Small intestine (tissue), 7 donors: ENCODE results near the gene MUC20. TPM values are rescaled to one million over a fixed set of nuclear protein-coding genes. Genes with fewer than 3 reads are reported as not detected.
A peak's percentile ranks its signal among the peaks of the same experiment; 100 is the strongest.
"Not testable (repeated sequence)": the region's sequence is repeated elsewhere in the genome, so short reads cannot be mapped to it uniquely, and the experiment has no call there.

Source experiments
- DNase-seq, 2 donors: peaks; one replicate each; pipeline versions ENCODE4 v3.0.0 to v3.0.0-alpha.2; 2013
- FAIRE-seq: peaks from 2 replicates; lab custom pipeline; 2012; peaks lifted over from hg19 to GRCh38; lab: Jason Lieb, UNC
- H3K27ac ChIP-seq, 3 donors: one replicate each; pipeline ENCODE4 v1.5.1; 2013; ENCODE audit warnings: low read length in 2 of 3, mild to moderate bottlenecking in 2 of 3, control low read depth in 1 of 3, inconsistent platforms in 1 of 3, low read depth in 1 of 3, moderate library complexity in 1 of 3
- H3K27me3 ChIP-seq, 3 donors: one replicate each; pipeline ENCODE4 v1.6.1; 2013; ENCODE audit warnings: low read length in 3 of 3, inconsistent platforms in 1 of 3; ENCODE audit not compliant: control insufficient read depth in 3 of 3, insufficient read depth in 3 of 3
- H3K36me3 ChIP-seq, 3 donors: one replicate each; pipeline ENCODE4 v1.6.1; 2013; ENCODE audit warnings: low read length in 3 of 3, inconsistent platforms in 1 of 3, low read depth in 1 of 3, mild to moderate bottlenecking in 1 of 3, moderate library complexity in 1 of 3; ENCODE audit not compliant: control insufficient read depth in 3 of 3, insufficient read depth in 2 of 3
- H3K4me1 ChIP-seq, 3 donors: one replicate each; pipeline ENCODE4 v1.6.1; 2013; ENCODE audit warnings: low read length in 2 of 3, inconsistent platforms in 1 of 3, low read depth in 1 of 3, mild to moderate bottlenecking in 1 of 3, moderate library complexity in 1 of 3; ENCODE audit not compliant: control insufficient read depth in 3 of 3, insufficient read depth in 2 of 3
- H3K4me3 ChIP-seq, 3 donors: one replicate each; pipeline ENCODE4 v1.5.1; 2013; ENCODE audit warnings: low read length in 3 of 3, control low read depth in 1 of 3, inconsistent platforms in 1 of 3, low read depth in 1 of 3, mild to moderate bottlenecking in 1 of 3, moderate library complexity in 1 of 3
- H3K9me3 ChIP-seq, 2 donors: one replicate each; pipeline ENCODE4 v1.6.1; 2013; ENCODE audit warnings: low read depth in 1 of 2, low read length in 1 of 2; ENCODE audit not compliant: control insufficient read depth in 2 of 2, insufficient read depth in 1 of 2
- WGBS, 3 donors: extraction: QIAGEN DNeasy Blood & Tissue Kit; methylation state at CpG; one replicate each; pipeline ENCODE4 v1.1.7; 2013; 5-methylcytosine and 5-hydroxymethylcytosine counted together
- polyA plus RNA-seq, 4 donors: library from polyadenylated mRNA; stranded (reverse) in 3 of 4; unstranded in 1 of 4; fragments of 200-250 nt in 3 of 4; fragments of 120-200 nt in 1 of 4; gene quantifications; one replicate each; pipeline versions ENCODE4 v1.2.1 to v1.2.3, GENCODE V29; 2013
- donor health status: healthy with polysubstance abuse.
- donor health status: control.
- donor health status: control.
- donor health status: Bipolar disorder and iron deficiency.
- donor health status: healthy.

Gene MUC20
- polyA plus RNA-seq, 4 donors, result 16.8 to 54.6 (median 22.3) TPM

GRCh38 chr3:195710126-195710905, 10.5 kb upstream of the MUC20 start:
- not testable (repeated sequence) for H3K4me1 ChIP-seq, H3K27me3 ChIP-seq, H3K27ac ChIP-seq, H3K9me3 ChIP-seq, H3K4me3 ChIP-seq, DNase-seq, FAIRE-seq
- 64 to 65% (median 64%) methylated on average over 6 of the region's 6 CpGs for whole genome bisulfite sequencing, 3 donors
- H3K36me3 ChIP-seq, result peaks cover 0 to 55% (median 18%) of the 10 kb centered on the region in 3 donors

- not testable (repeated sequence) for H3K27me3 ChIP-seq, H3K4me3 ChIP-seq, H3K27ac ChIP-seq, H3K4me1 ChIP-seq, H3K9me3 ChIP-seq, FAIRE-seq
- peak in 1 of 2 donors; percentile 23 for DNase-seq
- H3K36me3 ChIP-seq, result peaks cover 0 to 58% (median 20%) of the 10 kb centered on the region in 3 donors
- 53 to 66% (median 53%) methylated on average over 2 of the region's 2 CpGs for WGBS, 3 donors
These were observed 9.5 kb upstream of the MUC20 start for GRCh38 chr3:195711091-195711812.

- no peak overlapping the region for H3K27ac ChIP-seq
- no peak for FAIRE-seq
- no peaks in the 10 kb centered on the region for H3K27me3 ChIP-seq
- H3K4me3 ChIP-seq, result no peak overlapping the region
- peaks cover 0 to 6% (median 0%) of the 10 kb centered on the region in 3 donors for H3K4me1 ChIP-seq
- no peak for DNase-seq
- H3K9me3 ChIP-seq, result peaks cover 0 to 4% of the 10 kb centered on the region in 2 donors
- 86 to 88% (median 86%) methylated on average over 12 of the region's 12 CpGs for WGBS, 3 donors
- peaks cover 0 to 58% (median 20%) of the 10 kb centered on the region in 3 donors for H3K36me3 ChIP-seq
These were observed 8.8 kb upstream of the MUC20 start for GRCh38 chr3:195711813-195712534.

GRCh38 chr3:195712535-195712910, 8.3 kb upstream of the MUC20 start:
- H3K9me3 ChIP-seq, H3K27me3 ChIP-seq, H3K4me3 ChIP-seq, H3K27ac ChIP-seq, FAIRE-seq: not testable (repeated sequence)
- DNase-seq, result peak in 1 of 2 donors; percentile 37
- 68 to 76% (median 76%) methylated on average over 7 to 8 of the region's 8 CpGs for WGBS, 3 donors
- H3K4me1 ChIP-seq, result peaks cover 0 to 11% (median 0%) of the 10 kb centered on the region in 3 donors
- peaks cover 0 to 58% (median 20%) of the 10 kb centered on the region in 3 donors for H3K36me3 ChIP-seq

- peaks cover 0 to 12% (median 0%) of the 10 kb centered on the region in 3 donors for H3K4me1 ChIP-seq
- H3K36me3 ChIP-seq, result peaks cover 0 to 54% (median 20%) of the 10 kb centered on the region in 3 donors
- FAIRE-seq, H3K9me3 ChIP-seq, H3K27me3 ChIP-seq, H3K4me3 ChIP-seq, H3K27ac ChIP-seq: not testable (repeated sequence)
- WGBS, 3 donors, result 26 to 35% (median 33%) methylated on average over 6 to 8 of the region's 9 CpGs
- peak in 1 of 2 donors; percentile 38 for DNase-seq
These were observed 7.6 kb upstream of the MUC20 start for GRCh38 chr3:195713150-195713549.

GRCh38 chr3:195714380-195715011, 6.3 kb upstream of the MUC20 start:
- Histone ChIP-seq H3K27me3 (no peaks in the 10 kb centered on the region), H3K36me3 (peaks cover 0 to 43% (median 15%) of the 10 kb centered on the region in 3 donors), H3K4me3 (no peak overlapping the region), H3K9me3 (peaks cover 0 to 4% of the 10 kb centered on the region in 2 donors), H3K4me1 (peaks cover 0 to 15% (median 2%) of the 10 kb centered on the region in 3 donors), H3K27ac (no peak overlapping the region)
- WGBS, 3 donors, result 82 to 88% (median 84%) methylated on average over 6 of the region's 6 CpGs
- FAIRE-seq (no peak), DNase-seq (peak in 1 of 2 donors; percentile 39)

GRCh38 chr3:195715134-195715533, 5.6 kb upstream of the MUC20 start:
- peaks cover 0 to 19% (median 2%) of the 10 kb centered on the region in 3 donors for H3K4me1 ChIP-seq
- WGBS, 3 donors, result 56 to 67% (median 61%) methylated on average over 4 of the region's 4 CpGs
- no peak overlapping the region for H3K4me3 ChIP-seq
- H3K36me3 ChIP-seq, result peaks cover 0 to 38% (median 11%) of the 10 kb centered on the region in 3 donors
- H3K27me3 ChIP-seq, result no peaks in the 10 kb centered on the region
- peaks cover 0 to 4% of the 10 kb centered on the region in 2 donors for H3K9me3 ChIP-seq
- DNase-seq (peak in 1 of 2 donors; percentile 28), FAIRE-seq (no peak)
- H3K27ac ChIP-seq, result no peak overlapping the region
